ENCODE results near the gene ZNF638.
"Not testable (repeated sequence)": the region's sequence is repeated elsewhere in the genome, so short reads cannot be mapped to it uniquely, and the experiment has no call there.

The ZNF638 gene, protein sequence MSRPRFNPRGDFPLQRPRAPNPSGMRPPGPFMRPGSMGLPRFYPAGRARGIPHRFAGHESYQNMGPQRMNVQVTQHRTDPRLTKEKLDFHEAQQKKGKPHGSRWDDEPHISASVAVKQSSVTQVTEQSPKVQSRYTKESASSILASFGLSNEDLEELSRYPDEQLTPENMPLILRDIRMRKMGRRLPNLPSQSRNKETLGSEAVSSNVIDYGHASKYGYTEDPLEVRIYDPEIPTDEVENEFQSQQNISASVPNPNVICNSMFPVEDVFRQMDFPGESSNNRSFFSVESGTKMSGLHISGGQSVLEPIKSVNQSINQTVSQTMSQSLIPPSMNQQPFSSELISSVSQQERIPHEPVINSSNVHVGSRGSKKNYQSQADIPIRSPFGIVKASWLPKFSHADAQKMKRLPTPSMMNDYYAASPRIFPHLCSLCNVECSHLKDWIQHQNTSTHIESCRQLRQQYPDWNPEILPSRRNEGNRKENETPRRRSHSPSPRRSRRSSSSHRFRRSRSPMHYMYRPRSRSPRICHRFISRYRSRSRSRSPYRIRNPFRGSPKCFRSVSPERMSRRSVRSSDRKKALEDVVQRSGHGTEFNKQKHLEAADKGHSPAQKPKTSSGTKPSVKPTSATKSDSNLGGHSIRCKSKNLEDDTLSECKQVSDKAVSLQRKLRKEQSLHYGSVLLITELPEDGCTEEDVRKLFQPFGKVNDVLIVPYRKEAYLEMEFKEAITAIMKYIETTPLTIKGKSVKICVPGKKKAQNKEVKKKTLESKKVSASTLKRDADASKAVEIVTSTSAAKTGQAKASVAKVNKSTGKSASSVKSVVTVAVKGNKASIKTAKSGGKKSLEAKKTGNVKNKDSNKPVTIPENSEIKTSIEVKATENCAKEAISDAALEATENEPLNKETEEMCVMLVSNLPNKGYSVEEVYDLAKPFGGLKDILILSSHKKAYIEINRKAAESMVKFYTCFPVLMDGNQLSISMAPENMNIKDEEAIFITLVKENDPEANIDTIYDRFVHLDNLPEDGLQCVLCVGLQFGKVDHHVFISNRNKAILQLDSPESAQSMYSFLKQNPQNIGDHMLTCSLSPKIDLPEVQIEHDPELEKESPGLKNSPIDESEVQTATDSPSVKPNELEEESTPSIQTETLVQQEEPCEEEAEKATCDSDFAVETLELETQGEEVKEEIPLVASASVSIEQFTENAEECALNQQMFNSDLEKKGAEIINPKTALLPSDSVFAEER (N-terminal part only)

DNA sequence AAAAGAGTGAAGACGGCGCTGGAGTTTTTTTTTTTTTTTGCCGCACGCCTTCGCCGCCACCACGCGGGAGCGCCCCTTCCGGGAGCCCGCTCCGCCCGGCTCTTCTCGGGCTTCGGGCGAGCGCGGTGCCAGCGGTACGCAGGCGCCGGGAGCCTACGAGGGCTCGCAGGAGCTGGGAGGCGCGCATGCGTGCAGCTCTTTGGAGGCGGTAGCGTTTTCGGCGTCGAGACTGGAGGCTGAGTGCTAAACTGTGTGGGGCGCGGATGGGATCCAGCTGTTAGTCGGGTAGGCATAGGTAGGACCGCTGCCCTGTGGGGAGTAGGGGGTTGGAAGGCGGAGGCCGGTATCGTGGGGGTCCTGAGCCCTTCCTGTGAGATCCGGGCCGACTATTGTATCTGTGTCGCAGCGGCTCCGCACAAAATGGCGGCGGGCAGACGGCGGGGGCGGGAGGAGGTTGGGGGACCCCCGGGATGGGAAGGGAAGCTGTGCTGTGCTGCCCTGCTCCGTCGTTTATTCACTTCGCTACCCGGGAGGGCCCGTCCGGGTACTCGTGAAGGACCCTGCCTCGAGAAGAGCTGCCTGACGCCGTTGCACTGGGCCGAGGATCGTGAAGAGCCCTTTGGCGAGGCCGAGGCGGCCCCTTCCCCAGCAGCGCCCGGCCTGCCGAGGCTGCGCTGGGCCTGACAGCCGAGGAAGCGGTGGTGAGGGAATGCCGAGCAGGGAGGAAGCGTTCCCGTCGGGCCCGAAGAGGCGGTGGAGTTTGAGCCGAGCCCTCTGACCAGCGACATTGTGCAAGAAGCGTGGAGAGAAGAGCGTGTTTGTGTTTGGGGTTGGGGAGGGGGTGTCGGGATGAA lies at the start of gene ZNF638:
Gene ZNF638 (plus strand): TSS at position 202 of the 854 bp plus-strand sequence. CDS start 17,173 bp downstream, outside the sequence.
- peak; percentile 63 for DNase-seq

DNA sequence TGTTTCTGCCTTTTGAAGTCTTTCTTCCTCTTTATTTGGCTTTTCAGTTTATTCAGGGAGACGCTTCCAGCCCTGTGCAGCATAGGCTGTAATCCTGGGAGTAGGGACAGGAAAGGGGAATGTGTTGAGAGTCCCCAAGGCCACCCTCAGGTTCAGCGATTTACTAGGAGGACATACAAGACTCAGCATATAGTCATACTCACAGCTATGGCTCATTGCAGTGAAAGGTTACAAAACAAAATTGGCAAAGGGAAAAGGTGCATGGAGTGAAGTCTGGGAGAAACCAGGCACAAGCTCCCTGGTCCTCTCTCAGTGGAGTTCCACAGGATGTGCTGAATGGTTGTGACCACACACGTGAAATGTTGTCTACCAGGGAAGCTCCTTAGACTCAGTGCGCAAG lies 49.6 kb upstream of the ZNF638 start:
- DNase-seq = no peak

DNA sequence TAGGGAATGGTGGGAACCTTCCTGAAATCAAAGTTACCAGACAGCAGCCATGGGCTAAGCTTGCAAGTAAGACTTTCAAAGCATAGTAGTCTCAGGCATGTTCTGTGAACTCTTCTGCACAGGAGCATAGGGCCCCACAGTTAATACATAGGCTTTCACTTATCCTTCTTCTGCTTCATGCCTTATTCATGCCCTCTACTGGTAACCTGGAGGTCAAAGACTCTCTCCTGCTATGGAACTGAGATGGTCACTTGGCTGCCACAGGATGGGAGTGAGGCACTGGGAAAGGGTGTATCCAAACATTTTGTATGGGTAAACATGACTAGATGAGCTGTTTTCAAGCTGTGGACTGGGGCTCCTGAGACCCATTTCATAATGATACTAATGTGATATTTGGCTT lies 49.1 kb upstream of the ZNF638 start:
- no peak for DNase-seq

DNA sequence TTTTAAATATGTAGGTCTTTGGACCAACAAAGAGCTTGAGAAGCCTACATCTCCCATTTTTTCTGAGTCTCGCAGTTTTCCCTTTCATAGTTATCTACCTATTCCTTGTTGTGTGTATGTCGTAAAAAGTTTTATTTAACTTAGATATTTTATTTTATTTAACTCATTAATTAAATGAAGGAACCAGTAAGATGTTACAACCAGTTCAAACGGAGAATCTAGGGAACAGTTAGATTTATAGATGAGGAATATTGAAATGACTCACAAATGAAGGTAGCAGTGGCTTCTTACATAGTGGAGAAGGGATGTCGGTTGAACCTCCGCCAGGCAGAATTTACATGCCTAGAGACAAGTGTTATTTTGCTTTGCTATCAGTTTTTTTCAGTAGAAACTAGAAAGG lies 48.5 kb upstream of the ZNF638 start:
- DNase-seq = no peak

DNA sequence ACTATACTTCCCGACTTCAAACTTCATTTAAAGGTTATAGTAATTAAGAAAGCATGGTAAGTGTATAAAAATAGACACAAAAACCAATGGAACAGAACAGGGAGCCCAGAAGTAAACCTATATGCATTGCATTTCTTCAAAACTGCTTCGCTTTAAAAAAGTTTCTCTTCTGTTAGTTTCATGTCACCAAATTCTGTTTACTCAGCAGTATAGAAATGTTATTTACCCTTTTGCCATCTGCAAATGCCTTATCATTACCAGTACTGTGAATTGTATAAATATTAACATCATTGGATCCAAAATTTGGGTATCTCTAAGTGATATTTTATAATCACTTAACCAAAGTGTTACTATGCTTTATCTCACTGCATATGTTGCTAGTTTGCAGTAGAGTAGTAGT lies 45.9 kb upstream of the ZNF638 start:
- DNase-seq = no peak

DNA sequence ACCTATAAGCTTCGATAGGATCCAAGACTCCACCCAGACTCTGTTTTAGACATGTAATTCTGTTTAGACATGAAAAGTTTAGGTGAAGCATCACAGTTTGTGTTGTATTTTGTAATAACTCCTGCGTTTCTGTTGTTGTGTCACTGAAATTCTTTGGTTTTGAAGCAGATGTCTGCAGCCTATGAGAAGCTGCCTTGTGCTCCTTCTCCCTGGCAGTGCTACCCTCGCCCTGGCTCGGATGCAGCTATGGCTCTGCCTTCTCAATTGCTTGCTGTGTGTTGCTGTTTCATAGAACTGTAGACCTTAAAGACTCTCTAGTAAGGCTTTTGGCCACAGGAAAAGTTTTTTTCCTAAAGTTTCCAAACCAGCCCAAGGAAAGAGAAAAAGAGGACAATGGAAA lies 40.2 kb upstream of the ZNF638 start:
- DNase-seq = no peak

DNA sequence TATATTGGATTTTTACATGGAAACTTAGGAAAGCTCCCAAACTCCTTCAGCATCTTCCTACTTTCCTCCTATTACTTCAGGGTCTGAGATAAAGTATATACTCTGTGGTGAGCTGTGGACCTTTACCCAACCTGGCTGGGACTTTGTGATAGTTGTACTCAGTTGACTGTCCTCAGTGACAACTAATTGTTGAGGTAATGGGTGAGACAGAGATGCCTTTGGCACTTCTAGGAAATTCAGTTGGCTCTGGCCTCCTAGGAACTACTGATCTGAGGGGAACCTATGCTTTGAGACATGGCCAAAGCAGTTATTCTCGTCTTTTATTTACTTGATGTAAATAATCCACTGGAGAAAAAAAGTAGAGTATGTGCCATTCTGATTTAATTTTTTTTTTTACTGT lies 39.4 kb upstream of the ZNF638 start:
- DNase-seq = no peak

DNA sequence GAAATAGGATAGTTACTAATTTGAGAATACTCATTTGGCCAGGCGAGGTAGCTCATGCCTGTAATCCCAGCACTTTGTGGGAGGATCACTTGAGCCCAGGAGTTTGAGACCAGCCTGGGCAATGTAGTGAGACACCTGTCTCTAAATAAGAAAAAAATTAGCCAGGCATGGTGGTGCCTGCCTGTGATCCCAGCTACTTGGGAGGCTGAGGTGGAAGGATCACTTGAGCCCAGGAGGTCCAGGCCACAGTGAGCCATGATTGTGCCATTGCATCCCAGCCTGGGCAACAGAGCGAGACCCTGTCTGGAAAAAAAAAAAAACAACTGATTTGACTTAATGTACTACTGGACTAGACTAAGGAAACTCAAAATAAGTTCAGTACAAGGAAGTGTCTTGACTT lies 32.7 kb upstream of the ZNF638 start:
- DNase-seq = no peak

DNA sequence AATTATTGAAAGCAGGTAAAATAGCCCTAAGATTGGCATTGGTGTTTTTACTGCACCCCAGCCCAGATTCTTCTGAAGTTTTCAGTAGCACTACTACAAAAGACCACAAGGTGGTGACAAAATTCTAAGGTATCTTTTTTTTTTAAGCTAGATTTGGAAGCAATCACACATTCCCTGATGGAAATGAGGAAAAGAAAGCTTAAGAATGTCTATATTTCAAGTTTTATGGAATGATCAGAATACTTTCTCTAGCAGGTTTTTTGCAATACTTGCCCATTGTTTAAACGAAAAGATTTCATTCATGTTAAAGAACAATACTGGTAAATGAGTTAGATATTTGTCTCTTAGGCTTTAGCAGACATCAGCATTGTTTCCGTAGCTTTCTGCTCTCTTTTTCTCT lies 32.1 kb upstream of the ZNF638 start:
- DNase-seq = no peak

DNA sequence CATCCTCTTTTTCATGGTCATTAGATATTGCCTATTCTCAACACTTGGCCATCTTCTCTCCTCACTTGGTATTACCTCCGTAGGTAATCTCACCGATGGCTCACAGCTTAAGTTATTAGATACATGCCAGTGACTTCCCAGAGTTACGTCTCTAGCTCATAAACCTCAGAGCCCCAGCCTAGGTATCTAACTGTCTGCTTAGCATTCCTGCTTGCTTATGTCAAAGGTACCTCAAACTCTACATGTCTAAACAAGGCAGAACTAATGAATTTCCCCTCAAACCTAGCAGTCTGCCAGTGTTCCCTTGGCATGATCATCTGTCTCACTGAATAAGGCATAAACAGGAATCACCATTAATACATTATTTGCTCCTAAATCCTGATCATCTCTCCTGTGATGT lies 27.7 kb upstream of the ZNF638 start:
- DNase-seq = no peak

DNA sequence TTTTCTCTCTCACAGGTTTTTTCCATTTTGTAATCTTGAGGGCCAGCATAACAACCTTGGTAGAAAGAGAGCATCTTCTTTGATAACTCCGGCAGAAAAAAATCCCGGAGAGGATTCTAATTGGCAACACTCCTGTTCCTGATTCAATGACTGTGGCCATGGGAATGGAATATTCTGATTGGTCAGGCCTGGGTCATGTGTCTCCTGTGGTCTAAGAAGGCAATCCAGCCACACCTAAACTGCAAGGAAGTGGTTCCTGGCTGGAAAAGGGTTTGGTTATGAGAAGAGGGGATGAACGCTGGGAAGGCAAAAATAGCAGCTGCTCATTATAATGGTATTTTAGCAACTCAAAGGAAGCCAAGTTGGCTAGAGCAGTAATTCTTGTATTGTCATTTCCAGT lies 24.8 kb upstream of the ZNF638 start:
- no peak for DNase-seq

DNA sequence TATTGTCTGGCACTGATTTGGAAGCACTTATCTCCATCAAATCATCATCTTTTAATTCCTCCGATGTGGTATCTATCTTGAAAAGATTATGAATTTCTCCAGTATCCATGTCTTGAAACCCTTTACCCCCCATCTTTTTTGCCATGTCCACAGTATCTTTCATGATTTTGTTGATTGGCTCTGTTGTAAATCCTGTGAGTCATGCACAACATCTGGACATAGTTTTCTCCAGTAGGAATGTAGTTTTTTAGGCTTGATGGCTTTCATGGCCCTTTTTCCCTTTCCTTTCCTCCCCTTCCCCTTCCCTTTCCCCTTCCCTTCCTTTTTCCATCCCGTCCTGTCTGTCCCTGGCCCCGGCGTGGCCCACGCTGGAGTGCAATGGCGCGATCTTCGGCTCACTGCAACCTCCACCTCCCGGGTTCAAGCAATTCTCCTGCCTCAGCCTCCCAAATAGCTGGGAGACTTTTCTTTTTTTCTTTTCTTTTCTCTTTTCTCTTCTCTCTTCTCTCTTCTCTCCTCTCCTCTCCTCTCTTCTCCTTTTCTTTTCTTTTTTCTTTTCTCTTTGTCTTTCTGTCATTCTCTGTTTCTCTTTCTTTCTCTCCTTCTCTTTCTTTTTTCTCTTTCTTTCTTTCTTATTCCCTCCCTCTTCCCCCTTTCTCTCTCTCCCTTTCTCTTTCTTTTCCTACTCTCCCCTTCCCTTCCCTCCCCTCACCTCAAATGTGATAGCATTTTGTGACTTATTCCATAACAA lies 18.4 kb upstream of the ZNF638 start:
- no peak for DNase-seq

DNA sequence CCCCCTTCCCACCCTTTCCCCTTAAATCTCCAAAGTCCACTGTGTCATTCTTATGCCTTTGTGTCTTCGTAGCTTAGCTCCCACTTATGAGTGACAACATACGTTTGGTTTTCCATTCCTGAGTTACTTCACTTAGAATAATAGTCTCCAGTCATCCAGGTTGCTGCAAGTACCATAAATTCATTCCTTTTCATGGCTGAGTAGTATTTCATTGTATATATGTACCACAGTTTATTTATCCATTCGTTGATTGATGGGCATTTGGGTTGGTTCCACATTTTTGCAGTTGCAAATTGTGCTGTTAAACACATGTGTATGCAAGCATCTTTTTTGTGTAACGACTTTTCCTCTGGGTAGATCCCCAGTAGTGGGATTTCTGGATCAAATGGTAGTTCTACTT lies 14.5 kb upstream of the ZNF638 start:
- DNase-seq = no peak

DNA sequence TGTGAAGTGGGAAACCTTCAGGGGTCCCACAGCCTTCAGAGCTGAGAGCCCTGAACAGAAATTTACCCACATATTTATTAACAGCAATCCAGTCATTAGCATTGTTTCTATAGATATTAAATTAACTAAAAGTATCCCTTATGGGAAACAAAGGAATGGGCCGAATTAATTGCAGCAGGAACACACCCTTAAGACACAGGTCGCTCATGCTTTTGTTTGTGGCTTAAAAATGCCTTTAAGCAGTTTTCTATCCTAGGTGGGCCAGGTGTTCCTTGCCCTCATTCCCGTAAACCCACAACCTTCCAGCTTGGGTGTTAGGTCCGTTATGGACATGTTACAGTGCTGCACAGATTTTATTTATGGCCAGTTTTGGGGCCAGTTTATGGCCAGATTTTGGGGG lies 13.7 kb upstream of the ZNF638 start:
- DNase-seq = not testable (repeated sequence)

DNA sequence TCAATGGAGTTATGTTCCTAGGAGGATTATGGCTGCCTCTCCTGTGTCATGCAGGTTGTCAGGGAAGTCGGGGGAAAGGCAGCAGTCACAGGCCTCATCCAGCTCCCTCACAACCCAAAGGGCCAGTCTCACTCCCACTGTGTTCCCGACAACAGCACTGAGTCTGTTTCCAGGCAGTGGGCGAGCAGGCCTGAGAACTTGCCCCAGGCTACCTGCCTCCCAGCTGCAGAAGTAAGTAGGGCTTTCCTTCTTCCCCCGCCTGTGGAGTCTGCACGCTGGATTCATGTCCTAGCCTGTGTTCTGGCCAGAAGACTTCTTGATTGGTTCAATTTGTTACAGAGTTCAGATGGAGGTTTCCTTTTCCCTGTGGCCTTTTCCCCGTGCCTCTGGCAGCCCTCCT lies 8.2 kb upstream of the ZNF638 start:
- DNase-seq = no peak

DNA sequence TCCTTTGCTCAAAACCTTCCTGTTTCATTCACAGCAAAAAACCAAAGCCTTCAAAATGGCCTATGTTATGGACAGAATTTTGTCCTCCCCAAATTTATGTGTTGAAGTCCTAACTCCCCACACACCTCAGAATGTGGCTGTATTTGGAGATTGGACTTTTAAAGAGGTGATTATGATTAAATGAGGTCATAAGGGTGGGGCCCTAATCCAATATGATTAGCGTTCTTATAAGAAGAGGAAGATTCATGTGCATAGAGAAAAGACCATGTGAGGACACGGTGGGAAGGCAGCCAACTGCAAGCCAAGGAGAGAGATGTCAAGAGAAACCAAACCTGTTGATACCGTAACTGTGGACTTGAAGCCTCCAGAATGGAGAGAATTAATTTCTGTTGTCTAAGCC lies 4.6 kb upstream of the ZNF638 start:
- DNase-seq = no peak

DNA sequence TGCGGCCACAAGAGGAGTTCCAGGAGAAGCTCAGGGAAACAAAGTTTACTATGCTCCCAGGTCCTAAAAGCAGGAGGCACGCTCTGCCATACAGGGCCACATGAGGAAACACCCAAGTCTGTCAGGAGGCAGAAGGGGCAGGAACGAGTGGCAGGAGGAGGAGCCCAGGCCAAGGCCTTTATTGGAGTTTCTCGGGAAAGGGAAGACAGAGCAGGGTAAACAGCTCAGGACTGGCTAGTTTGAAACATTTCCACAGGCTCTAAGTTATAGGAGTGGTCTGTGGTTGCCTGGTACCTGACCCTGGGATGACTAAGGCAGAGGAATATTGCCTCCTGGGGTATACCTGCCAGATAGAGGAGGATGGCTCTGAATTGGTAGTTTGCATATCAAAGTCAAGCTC lies 3.7 kb upstream of the ZNF638 start:
- DNase-seq = no peak

DNA sequence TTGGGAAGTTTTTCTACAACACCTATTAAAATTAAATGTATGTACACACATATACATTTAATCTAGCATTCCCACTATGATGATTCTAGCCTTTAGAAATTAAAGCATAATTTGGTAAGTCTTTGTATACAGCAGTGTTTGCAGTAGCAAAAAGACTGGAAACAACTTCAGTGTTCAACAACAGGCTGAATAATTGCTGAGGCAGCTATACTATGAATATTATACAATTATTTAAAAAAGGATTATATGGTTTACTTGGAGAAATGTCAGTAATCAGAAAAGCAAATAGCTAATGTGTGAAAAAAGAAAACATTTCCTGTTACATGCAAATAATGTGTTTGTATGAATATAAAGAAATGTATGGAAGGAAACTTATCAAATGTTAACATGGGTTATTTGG lies 1.4 kb upstream of the ZNF638 start:
- DNase-seq = no peak

DNA sequence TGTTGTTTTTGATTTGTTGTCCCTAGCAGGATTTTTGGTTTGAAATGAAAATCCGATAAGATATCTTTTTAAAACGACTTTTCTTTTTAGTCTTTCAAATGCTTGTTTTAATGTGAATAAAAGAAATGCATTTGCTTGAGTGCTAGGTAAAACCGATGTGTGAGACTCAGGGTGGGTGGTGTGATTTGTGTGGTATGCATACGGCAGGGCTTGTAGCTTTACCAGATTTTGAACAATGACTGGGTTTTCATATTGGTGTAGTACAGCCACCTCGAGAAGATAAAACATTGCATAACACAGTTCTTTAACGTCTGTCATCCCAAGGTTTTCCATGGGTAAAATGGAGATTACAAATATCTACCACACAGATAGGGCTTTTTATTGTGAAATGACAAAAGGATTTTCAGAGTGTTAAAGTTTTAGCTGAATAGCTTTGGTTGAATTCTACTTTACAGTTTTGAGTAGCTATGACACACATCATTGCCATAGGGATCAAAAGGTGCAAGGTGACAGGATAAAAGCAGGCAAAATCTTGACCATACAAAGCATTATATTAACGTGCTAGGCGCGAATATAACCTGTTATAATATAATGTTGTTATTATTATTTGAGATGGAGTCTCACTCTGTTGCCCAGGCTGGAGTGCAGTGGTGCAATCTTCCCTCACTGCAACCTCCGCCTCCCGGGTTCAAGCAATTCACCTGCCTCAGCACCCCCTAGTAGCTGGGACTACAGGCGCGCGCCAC lies 824 bp upstream of the ZNF638 start:
- no peak for DNase-seq

DNA sequence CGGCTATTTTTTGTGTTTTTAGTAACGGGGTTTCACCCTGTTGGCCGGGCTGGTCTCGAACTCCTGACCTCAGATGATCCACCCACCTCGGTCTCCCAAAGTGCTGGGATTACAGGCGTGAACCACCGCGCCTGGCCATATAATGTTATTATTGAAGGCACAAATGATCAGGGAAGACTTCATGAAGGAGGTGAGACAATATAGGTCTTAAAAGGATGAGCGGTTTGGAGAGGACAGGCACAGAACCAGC lies 326 bp upstream of the ZNF638 start:
- DNase-seq = not testable (repeated sequence)

DNA sequence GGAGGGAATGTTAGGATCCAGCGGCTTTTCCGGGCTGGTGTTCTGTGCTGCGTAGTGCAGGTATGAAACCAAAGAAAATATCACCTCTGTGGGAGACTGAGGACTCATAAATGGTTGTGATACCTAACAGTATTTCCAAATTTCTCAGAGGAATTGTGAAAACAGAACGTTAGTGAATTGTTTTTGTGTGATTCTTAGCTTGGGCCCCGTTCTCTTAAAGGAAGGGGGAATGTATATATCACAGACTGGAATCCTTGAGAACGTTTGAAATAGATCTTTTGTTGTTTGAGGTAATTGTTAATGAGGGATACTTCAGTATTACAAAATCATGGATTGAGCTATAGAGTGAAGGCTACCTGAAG lies 834 bp downstream of the ZNF638 start:
- DNase-seq = no peak
